ENCODE results near the gene PCGF1. TPM values are rescaled to one million over a fixed set of nuclear protein-coding genes. Genes with fewer than 3 reads are reported as not detected.

Gene PCGF1
- total and polyA plus RNA-seq, 2 of the 13 experiments (the other 11 are each of a cell fraction or from before 2014, with no cell fraction given), result 20.4 to 22.6 TPM

GRCh38 chr2:74502147-74502719 is 5.3 kb downstream of the PCGF1 start (continued):
- TF ChIP-seq, protein P1, sequence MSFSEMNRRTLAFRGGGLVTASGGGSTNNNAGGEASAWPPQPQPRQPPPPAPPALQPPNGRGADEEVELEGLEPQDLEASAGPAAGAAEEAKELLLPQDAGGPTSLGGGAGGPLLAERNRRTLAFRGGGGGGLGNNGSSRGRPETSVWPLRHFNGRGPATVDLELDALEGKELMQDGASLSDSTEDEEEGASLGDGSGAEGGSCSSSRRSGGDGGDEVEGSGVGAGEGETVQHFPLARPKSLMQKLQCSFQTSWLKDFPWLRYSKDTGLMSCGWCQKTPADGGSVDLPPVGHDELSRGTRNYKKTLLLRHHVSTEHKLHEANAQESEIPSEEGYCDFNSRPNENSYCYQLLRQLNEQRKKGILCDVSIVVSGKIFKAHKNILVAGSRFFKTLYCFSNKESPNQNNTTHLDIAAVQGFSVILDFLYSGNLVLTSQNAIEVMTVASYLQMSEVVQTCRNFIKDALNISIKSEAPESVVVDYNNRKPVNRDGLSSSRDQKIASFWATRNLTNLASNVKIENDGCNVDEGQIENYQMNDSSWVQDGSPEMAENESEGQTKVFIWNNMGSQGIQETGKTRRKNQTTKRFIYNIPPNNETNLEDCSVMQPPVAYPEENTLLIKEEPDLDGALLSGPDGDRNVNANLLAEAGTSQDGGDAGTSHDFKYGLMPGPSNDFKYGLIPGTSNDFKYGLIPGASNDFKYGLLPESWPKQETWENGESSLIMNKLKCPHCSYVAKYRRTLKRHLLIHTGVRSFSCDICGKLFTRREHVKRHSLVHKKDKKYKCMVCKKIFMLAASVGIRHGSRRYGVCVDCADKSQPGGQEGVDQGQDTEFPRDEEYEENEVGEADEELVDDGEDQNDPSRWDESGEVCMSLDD (CRISPR knock-in tag; IDR thresholded peaks at IDR 0.05; ENCODE audit: borderline replicate concordance), result peak; percentile 66; the same call in 1 of the 2 replicates
- peak; percentile 86 for TF ChIP-seq NCOA2 (CRISPR knock-in tag; IDR thresholded peaks at IDR 0.05)
- TF ChIP-seq NFRKB (IDR thresholded peaks at IDR 0.05), result no peak
- TF ChIP-seq ZNF510 (CRISPR knock-in tag; IDR thresholded peaks at IDR 0.05; ENCODE audit: low read depth), result no peak
- no peak for TF ChIP-seq ZEB1 (IDR thresholded peaks at IDR 0.05; ENCODE audit: insufficient replicate concordance, low read depth)
- TF ChIP-seq ZNF180 (CRISPR knock-in tag; IDR thresholded peaks at IDR 0.05; ENCODE audit: borderline replicate concordance, low read depth), result no peak
- TF ChIP-seq JUN (CRISPR knock-in tag; IDR thresholded peaks at IDR 0.05), result 0 out of 2 replicates have a peak, but pooled peaks have one; percentile 14
- TF ChIP-seq ZNF678 (CRISPR knock-in tag; IDR thresholded peaks at IDR 0.05), result peak; percentile 17
- peak; percentile 71 for TF ChIP-seq RCOR2 (CRISPR knock-in tag; IDR thresholded peaks at IDR 0.05)
- TF ChIP-seq PRPF4 (IDR thresholded peaks at IDR 0.05; ENCODE audit: low read depth, low read length, poor library complexity, severe bottlenecking), result no peak
- no peak for TF ChIP-seq HDAC6 (IDR thresholded peaks at IDR 0.05; ENCODE audit: low read depth, low read length)
- TF ChIP-seq ARHGAP35 (CRISPR knock-in tag; IDR thresholded peaks at IDR 0.05; ENCODE audit: borderline replicate concordance), result no peak; the same call in 1 of the 2 replicates
- peak; percentile 16; the same call in 1 of the 2 replicates for TF ChIP-seq STAG1 (CRISPR knock-in tag; IDR thresholded peaks at IDR 0.05)
- TF ChIP-seq ZNF609 (CRISPR knock-in tag; IDR thresholded peaks at IDR 0.05; ENCODE audit: borderline replicate concordance), result peak; percentile 52; the same call in 1 of the 2 replicates
- no peak for TF ChIP-seq FOXK2 (IDR thresholded peaks at IDR 0.05)
- no peak for TF ChIP-seq MEIS2 (CRISPR knock-in tag; IDR thresholded peaks at IDR 0.05)
- no peak for TF ChIP-seq CCAR2 (optimal IDR thresholded peaks at IDR 0.05; ENCODE audit: low read depth, low read length)
- TF ChIP-seq RBFOX2 (IDR thresholded peaks at IDR 0.05; ENCODE audit: low read depth, low read length), result no peak
- peak; percentile 77 for TF ChIP-seq KLF6 (CRISPR knock-in tag; IDR thresholded peaks at IDR 0.05)
- peak; percentile 77 for TF ChIP-seq ASH2L (IDR thresholded peaks at IDR 0.05; ENCODE audit: insufficient read length, low read depth, low read length)
- 0 out of 2 replicates have a peak, but pooled peaks have one; percentile 15 for TF ChIP-seq SP140L (CRISPR knock-in tag; IDR thresholded peaks at IDR 0.05; ENCODE audit: borderline replicate concordance)
- TF ChIP-seq ZNF75D (CRISPR knock-in tag; IDR thresholded peaks at IDR 0.05; ENCODE audit: borderline replicate concordance), result no peak
- TF ChIP-seq SMARCC2 (IDR thresholded peaks at IDR 0.05), result no peak; the same call in 1 of the 2 replicates
- no peak for TF ChIP-seq ZSCAN20 (CRISPR knock-in tag; IDR thresholded peaks at IDR 0.05; ENCODE audit: borderline replicate concordance)
- TF ChIP-seq ZSCAN25 (CRISPR knock-in tag; IDR thresholded peaks at IDR 0.05), result 0 out of 2 replicates have a peak, but pooled peaks have one; percentile 39
